NOMO-1 treated with dmso at 0.1 percent for 144 hours (cell line): ENCODE measurements around the gene VKORC1L1.
"Not testable (repeated sequence)": the region's sequence is repeated elsewhere in the genome, so short reads cannot be mapped to it uniquely, and the experiment has no call there.

Experiments used
- DNase-seq: peaks from one replicate; lab custom pipeline; 2025; ENCODE audit not compliant: unreplicated experiment; lab: John Stamatoyannopoulos, UW

VKORC1L1 gene

GRCh38 chr7:65872776-65873581 lies at the start of gene VKORC1L1:
VKORC1L1 (plus strand) TSS chr7:65873074; CDS start chr7:65873372, 298 bp downstream.
- peak; percentile 85 for DNase-seq

- DNase-seq: no peak
Observed at GRCh38 chr7:65827366-65827765, 45.5 kb upstream of the VKORC1L1 start.

- DNase-seq: no peak
Observed at GRCh38 chr7:65832281-65832680, 40.6 kb upstream of the VKORC1L1 start.

GRCh38 chr7:65836684-65837083 lies 36.2 kb upstream of the VKORC1L1 start:
- DNase-seq: not testable (repeated sequence)

GRCh38 chr7:65837541-65837956 lies 35.3 kb upstream of the VKORC1L1 start:
- DNase-seq: not testable (repeated sequence)

GRCh38 chr7:65839846-65840245 lies 33.0 kb upstream of the VKORC1L1 start:
- no peak for DNase-seq

GRCh38 chr7:65840446-65840845 lies 32.4 kb upstream of the VKORC1L1 start:
- DNase-seq: no peak

GRCh38 chr7:65843616-65844015 lies 29.3 kb upstream of the VKORC1L1 start:
- not testable (repeated sequence) for DNase-seq

GRCh38 chr7:65846008-65846570 lies 26.8 kb upstream of the VKORC1L1 start:
- DNase-seq: no peak

GRCh38 chr7:65853426-65853825 lies 19.4 kb upstream of the VKORC1L1 start:
- not testable (repeated sequence) for DNase-seq

- DNase-seq: not testable (repeated sequence)
Observed at GRCh38 chr7:65853892-65854291, 19.0 kb upstream of the VKORC1L1 start.

- DNase-seq: not testable (repeated sequence)
Observed at GRCh38 chr7:65857321-65857894, 15.5 kb upstream of the VKORC1L1 start.

GRCh38 chr7:65858660-65859059 lies 14.2 kb upstream of the VKORC1L1 start:
- DNase-seq: not testable (repeated sequence)

- DNase-seq: not testable (repeated sequence)
Observed at GRCh38 chr7:65866244-65866643, 6.6 kb upstream of the VKORC1L1 start.

GRCh38 chr7:65867681-65868080 lies 5.2 kb upstream of the VKORC1L1 start:
- DNase-seq: not testable (repeated sequence)

GRCh38 chr7:65869312-65869711 lies 3.6 kb upstream of the VKORC1L1 start:
- DNase-seq: not testable (repeated sequence)

- peak; percentile 57 for DNase-seq
Observed at GRCh38 chr7:65871451-65871850, 1.4 kb upstream of the VKORC1L1 start.

- DNase-seq: not testable (repeated sequence)
Observed at GRCh38 chr7:65873582-65874193, 814 bp downstream of the VKORC1L1 start.

- DNase-seq: not testable (repeated sequence)
Observed at GRCh38 chr7:65875715-65876114, 2.8 kb downstream of the VKORC1L1 start.

GRCh38 chr7:65879292-65880153 lies 6.6 kb downstream of the VKORC1L1 start:
- not testable (repeated sequence) for DNase-seq

- DNase-seq: not testable (repeated sequence)
Observed at GRCh38 chr7:65880242-65880641, 7.4 kb downstream of the VKORC1L1 start.
